Stimulated activated CD4-positive, alpha-beta T cell treated with anti-CD3 and anti-CD28 coated beads, Interleukin-2, amount 100 ng/mL, for 24 hours (primary cell): ENCODE measurements around the gene MRPS30.
"Not testable (repeated sequence)": the region's sequence is repeated elsewhere in the genome, so short reads cannot be mapped to it uniquely, and the experiment has no call there.

Source experiments
- DNase-seq, 2 donors: peaks; one replicate each; pipeline ENCODE4 v3.0.0-alpha.2; 2020

Gene MRPS30

DNA sequence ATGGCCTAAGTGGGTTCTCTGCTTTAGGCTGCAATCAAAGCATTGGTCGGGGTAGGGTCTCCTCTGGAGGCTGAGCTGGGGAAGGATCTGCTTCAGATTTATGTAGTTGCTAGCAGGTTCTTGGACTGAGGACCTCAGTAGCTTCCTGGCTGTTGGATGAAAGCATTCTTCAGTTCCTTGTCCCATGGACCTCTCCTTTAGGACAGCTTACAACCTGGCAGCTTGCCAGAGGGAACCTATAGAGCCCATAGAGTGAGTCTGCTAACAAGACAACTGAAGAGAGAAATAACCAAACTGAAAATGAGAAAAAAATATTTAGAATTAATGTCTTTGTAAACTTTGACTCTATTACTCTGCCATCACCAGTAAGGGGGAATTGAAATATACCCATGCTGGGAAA is 12.4 kb downstream of the MRPS30 start:
- no peak for DNase-seq

DNA sequence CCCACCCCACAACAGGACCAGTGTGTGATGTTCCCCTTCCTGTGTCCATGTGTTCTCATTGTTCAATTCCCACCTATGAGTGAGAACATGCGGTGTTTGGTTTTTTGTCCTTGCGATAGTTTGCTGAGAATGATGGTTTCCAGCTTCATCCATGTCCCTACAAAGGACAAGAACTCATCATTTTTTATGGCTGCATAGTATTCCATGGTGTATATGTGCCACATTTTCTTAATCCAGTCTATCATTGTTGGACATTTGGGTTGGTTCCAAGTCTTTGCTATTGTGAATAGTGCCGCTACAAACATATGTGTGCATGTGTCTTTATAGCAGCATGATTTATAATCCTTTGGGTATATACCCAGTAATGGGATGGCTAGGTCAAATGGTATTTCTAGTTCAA is 15.9 kb downstream of the MRPS30 start:
- not testable (repeated sequence) for DNase-seq

GRCh38 chr5:44827681-44828080 is 18.9 kb downstream of the MRPS30 start:
- DNase-seq, result no peak

DNA sequence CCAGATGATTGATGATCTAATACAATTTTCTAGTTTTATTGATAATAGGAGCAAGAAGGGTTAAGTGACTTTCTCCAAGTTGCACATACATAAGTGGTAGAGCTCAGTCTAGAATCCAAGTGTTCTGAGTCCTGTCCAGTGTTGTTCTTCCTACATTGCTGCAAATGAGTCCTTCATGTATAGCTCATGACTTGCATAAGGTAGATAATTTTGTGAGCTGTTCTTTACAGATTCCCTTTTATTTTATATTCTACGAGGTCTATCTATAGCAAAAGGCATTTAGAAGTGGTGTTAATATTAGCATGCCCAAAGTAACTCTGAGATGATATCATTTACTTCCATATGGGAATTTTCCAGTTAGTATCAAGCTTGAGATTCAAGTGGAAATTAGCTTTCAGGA is 20.0 kb downstream of the MRPS30 start:
- DNase-seq, result no peak

GRCh38 chr5:44830951-44831350 is 22.2 kb downstream of the MRPS30 start:
- DNase-seq, result no peak

GRCh38 chr5:44833249-44833648 is 24.5 kb downstream of the MRPS30 start:
- no peak for DNase-seq

- no peak for DNase-seq
Measured at GRCh38 chr5:44835693-44836092, 26.9 kb downstream of the MRPS30 start.

DNA sequence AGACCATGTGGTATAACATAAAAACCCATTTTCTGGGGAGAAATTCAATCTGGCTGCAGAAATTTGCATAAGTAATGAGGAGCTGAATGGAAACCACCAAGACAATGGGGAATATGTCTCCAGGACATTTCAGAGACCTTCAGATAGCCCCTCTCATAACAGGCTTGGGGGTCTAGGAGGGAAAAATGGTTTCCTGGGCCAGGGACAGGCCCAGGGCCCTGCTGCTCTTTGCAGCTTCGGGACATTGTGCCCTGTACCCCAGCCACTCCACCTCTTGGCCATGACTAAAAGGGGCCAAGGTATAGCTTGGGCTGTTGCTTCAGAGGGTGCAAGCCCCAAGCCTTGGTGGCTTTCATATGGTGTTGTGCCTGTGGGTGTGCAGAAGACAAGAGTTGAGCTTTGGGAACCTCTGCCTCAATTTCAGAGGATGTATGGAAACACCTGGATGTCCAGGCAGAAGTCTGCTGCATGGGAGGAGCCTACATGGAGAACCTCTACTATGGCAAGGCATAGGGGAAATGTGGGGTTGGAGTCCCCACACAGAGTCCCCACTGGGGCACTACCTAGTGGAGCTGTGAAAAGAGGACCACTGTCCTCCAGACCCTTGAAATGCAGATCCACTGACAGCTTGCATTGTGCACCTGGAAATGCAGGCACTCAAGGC is 30.4 kb downstream of the MRPS30 start:
- no peak for DNase-seq

DNA sequence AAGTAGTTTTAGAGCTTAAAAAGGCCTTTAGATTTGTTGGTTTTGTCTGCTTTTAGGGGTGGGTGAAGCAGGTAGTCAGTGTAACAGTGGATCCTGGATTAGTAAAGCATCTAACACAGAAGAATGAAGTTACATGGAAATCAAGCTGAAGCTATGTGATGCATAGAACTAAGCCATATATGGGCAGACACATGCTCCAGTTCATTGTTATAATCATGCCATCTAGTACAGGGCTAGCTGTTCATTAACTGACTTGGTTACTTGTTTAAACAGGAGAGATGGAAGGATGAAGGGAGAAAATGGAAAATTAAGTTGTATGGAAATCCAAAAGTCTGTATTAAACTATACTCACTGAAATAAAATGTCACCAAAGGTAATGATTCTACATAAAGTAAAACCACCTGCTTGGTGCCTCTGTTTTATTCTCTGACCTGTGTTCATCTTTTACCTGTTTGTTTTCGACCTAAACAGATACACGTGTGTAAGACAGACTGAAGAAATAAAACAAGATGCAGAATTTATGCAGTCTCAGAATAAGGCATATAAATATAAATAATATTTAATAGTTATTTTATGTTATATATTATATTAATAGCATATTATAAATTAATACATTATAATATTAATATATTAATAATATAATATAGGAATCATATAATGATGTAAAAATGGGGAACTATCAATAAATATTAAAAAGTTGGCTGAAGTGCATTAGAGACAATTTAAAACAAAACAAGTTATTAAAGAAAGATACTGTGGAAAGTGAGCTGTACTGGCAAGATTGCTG is 33.9 kb downstream of the MRPS30 start:
- no peak for DNase-seq

- DNase-seq, result no peak
Measured at GRCh38 chr5:44844744-44845143, 36.0 kb downstream of the MRPS30 start.

- no peak for DNase-seq
Measured at GRCh38 chr5:44845777-44846176, 37.0 kb downstream of the MRPS30 start.

DNA sequence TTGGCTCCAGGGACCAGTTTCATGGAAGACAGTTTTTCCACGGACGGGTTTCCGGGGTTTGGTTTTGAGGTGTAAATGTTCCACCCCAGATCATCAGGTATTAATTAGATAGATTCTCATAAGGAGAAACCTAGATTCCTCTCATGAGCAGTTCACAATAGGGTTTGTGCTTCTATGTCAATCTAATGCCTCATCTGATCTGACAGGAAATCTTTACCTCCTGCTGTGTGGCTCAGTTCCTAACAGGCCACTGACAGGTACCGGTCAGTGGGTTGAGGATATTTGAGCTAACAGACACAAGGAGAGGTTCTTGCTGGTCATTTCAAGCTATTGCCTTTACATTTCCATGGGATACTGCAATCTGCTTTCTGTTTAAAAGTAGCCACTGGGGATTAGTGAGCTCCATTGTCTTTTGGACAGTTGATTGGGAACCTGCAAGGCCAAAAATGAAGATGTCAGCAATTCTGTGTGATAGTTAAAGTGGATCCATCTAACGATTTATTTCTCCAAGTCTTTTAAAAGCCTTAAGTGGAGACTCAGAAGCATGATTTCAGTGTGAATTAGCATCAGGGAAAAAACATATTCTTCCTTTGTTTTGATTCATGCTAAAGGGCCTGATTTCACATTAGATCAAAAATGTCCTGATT is 38.6 kb downstream of the MRPS30 start:
- no peak for DNase-seq

DNA sequence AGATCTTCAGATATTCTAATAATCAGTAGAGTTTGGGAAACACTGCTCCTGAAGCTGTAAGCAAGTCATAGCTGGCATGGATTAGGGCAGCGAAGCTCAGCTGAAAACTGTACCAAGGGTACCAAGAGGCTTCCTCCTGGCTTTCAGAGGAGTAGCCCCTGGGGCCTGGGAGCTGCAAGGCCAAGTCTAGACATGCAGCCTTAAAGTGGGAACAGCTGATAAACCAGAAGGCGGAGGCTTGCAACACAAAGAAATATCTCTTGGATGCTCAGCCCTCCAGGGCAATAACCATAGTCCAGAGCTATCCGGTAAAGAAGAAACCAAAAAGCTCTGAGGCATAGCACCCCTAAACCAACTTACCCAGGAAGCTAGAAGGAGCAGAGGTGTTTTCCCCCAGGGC is 51.5 kb downstream of the MRPS30 start:
- DNase-seq, result no peak

DNA sequence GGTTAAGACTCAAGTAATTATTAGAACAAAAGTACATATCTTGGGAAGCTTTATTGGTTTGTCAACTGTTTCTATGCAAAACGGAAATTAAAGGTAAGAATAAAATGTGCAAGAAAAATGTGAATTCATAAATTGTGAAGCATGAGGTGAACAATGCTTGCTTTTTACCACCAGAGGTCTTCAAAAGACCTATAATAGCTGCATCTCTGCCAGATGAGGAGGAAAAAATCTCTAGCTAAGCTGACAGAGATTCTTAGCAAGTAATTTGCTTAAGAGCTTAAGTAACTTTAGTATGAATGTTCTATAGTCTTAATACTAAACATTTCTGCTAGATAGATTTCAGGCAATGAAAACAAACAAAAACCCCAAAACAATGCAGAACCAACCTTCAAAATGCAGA is 54.1 kb downstream of the MRPS30 start:
- DNase-seq, result no peak
